Karpas-422 (cell line): ENCODE data around the gene CAPN7. TPM values are rescaled to one million over a fixed set of nuclear protein-coding genes. Genes with fewer than 3 reads are reported as not detected.

Source experiments
- DNase-seq: peaks from one replicate; pipeline ENCODE4 v3.0.0-alpha.2; 2015
- H2AFZ ChIP-seq: fragments of 200-600 bp; sonication (generic); 2 replicates; pipeline ENCODE4 v1.6.1; 2014; ENCODE audit warnings: antibody characterized with exemption, low read length, mixed read lengths
- H3K27ac ChIP-seq: fragments of 200-600 bp; sonication (generic); 2 replicates; pipeline ENCODE4 v1.5.1; 2014; ENCODE audit warnings: mild to moderate bottlenecking, low read length, moderate library complexity
- H3K27me3 ChIP-seq: fragments of 200-600 bp; sonication (generic); 2 replicates; pipeline ENCODE4 v1.6.1; 2014; ENCODE audit warnings: low read length, mixed read lengths
- H3K36me3 ChIP-seq: fragments of 200-600 bp; sonication (generic); 2 replicates; pipeline ENCODE4 v1.6.1; 2014; ENCODE audit warnings: low read length, mixed read lengths; ENCODE audit not compliant: insufficient read depth
- H3K4me1 ChIP-seq: fragments of 200-600 bp; sonication (generic); 2 replicates; pipeline ENCODE4 v1.6.1; 2014; ENCODE audit warnings: mild to moderate bottlenecking, low read length, mixed read lengths
- H3K4me2 ChIP-seq: fragments of 200-600 bp; sonication (generic); 2 replicates; pipeline ENCODE4 v1.6.1; 2014; ENCODE audit warnings: low read length, low read depth, mild to moderate bottlenecking; ENCODE audit not compliant: poor library complexity, severe bottlenecking
- H3K4me3 ChIP-seq: fragments of 200-600 bp; sonication (generic); 2 replicates; pipeline ENCODE4 v1.5.1; 2014; ENCODE audit warnings: mild to moderate bottlenecking, antibody characterized with exemption, low read length, mixed read lengths
- H3K79me2 ChIP-seq: fragments of 200-600 bp; sonication (generic); 2 replicates; pipeline ENCODE4 v1.6.1; 2014; ENCODE audit warnings: mild to moderate bottlenecking, low read length, mixed read lengths
- H3K9ac ChIP-seq: fragments of 200-600 bp; sonication (generic); 2 replicates; pipeline ENCODE4 v1.6.0; 2014; ENCODE audit warnings: low read length
- H3K9me2 ChIP-seq: fragments of 200-600 bp; sonication (generic), shearing (Covaris generic); replicated peaks from 2 replicates; pipeline ENCODE4 v1.6.0; 2014; ENCODE audit warnings: mild to moderate bottlenecking, low read length, moderate library complexity; ENCODE audit not compliant: insufficient read depth
- H3K9me3 ChIP-seq: fragments of 300-700, 200-600 bp; sonication (generic); 2 replicates; pipeline ENCODE4 v1.6.1; 2014; ENCODE audit warnings: low read length, mixed read lengths
- H4K20me1 ChIP-seq: fragments of 200-600 bp; sonication (generic); 2 replicates; pipeline ENCODE4 v1.6.1; 2014; ENCODE audit warnings: mild to moderate bottlenecking, antibody characterized with exemption, low read length, low read depth; ENCODE audit not compliant: insufficient read depth
- total RNA-seq: library from RNA; depleted of rRNA; stranded (reverse); fragments of >200 nt; shearing (Covaris generic); gene quantifications from 2 replicates; pipeline ENCODE4 v1.2.3, GENCODE V29; 2014; ENCODE audit warnings: low replicate concordance

The CAPN7 gene
- total RNA-seq, 1 experiment from 2014 or later = 36.5 TPM

DNA sequence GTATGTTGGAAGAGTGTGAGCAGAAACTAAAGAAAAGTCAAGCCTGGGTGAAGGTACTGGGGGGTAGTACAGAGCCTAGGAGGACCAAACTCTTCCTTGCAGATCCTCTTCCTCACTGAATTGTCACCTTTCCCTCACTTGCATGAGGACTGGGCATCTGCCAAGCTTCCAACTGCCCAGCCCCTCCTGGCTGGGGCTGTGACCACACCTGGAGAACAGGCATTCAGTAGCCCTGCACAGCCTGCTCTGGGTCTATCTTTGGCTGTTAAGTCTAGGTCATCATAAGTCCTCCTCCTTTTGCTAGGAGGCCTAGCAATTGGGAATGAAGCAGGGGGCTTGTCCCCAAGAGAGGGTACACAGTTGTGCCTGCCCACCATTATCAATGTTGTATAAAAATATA lies 55.2 kb downstream of the CAPN7 start:
- Histone ChIP-seq H2AFZ (no peak overlapping the region), H3K9me3 (no peaks in the 10 kb centered on the region), H3K79me2 (no peaks in the 10 kb centered on the region), H3K9me2 (no peaks in the 10 kb centered on the region), H3K27ac (no peak overlapping the region), H3K27me3 (no peaks in the 10 kb centered on the region), H3K4me1 (no peaks in the 10 kb centered on the region), H3K36me3 (peaks cover 3% of the 10 kb centered on the region), H4K20me1 (peaks cover 4% of the 10 kb centered on the region; the same call in 1 of the 2 replicates), H3K9ac (no peak overlapping the region), H3K4me3 (no peak overlapping the region), H3K4me2 (no peak overlapping the region)
- DNase-seq = no peak

DNA sequence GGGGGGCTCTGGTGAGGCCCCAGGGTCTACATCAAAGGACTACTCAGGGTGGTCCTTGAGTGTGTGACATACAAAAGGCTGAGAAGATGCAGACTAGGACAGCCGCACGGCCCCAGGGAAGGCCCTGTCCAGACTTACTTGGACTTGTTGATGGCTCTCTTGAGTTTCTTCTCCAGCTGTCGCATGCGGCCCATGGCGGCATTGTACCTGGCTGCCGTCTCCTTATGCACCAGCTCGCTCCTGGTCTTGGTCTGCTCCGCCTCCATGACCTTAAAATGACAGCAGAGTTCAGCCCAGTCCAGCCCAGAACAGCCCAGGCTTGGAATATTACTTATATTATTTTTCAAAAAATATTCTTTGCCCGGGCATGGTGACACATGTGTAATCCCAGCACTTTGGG lies 56.0 kb downstream of the CAPN7 start:
- no peak overlapping the region for H3K9ac ChIP-seq
- no peaks in the 10 kb centered on the region for H3K4me1 ChIP-seq
- H3K79me2 ChIP-seq = no peaks in the 10 kb centered on the region
- H3K9me3 ChIP-seq = no peaks in the 10 kb centered on the region
- H3K27ac ChIP-seq = no peak overlapping the region
- H3K4me3 ChIP-seq = no peak overlapping the region
- no peak overlapping the region for H3K4me2 ChIP-seq
- H2AFZ ChIP-seq = no peak overlapping the region
- DNase-seq = no peak
- no peaks in the 10 kb centered on the region for H3K36me3 ChIP-seq
- no peaks in the 10 kb centered on the region for H3K9me2 ChIP-seq
- no peaks in the 10 kb centered on the region for H3K27me3 ChIP-seq
- peaks cover 4% of the 10 kb centered on the region; the same call in 1 of the 2 replicates for H4K20me1 ChIP-seq

DNA sequence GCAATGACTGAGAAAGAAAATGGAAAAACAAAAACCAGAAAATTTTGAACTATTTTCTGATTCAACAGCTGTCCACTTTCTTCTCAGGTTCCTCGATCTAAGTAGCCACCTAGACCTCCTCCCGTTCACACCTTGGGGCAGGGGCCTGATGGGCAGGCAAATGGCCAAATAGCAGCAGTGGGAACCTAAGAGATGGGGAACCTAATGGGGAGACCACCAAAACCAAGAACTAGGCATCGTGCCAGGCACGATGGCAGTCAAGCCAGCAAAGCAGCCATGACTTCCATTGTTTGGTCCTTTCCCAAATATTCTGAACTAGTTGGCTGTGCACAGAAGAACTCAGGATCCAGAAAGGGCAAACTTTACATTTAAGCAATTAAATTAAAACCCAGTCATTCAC lies 57.1 kb downstream of the CAPN7 start:
- no peak overlapping the region for H3K9ac ChIP-seq
- no peaks in the 10 kb centered on the region for H3K79me2 ChIP-seq
- H3K9me3 ChIP-seq = no peaks in the 10 kb centered on the region
- DNase-seq = no peak
- no peak overlapping the region for H2AFZ ChIP-seq
- H4K20me1 ChIP-seq = peaks cover 4% of the 10 kb centered on the region; the same call in 1 of the 2 replicates
- no peaks in the 10 kb centered on the region for H3K4me1 ChIP-seq
- H3K9me2 ChIP-seq = no peaks in the 10 kb centered on the region
- H3K27ac ChIP-seq = no peak overlapping the region
- H3K36me3 ChIP-seq = no peaks in the 10 kb centered on the region
- no peaks in the 10 kb centered on the region for H3K27me3 ChIP-seq
- no peak overlapping the region for H3K4me3 ChIP-seq
- no peak overlapping the region for H3K4me2 ChIP-seq

DNA sequence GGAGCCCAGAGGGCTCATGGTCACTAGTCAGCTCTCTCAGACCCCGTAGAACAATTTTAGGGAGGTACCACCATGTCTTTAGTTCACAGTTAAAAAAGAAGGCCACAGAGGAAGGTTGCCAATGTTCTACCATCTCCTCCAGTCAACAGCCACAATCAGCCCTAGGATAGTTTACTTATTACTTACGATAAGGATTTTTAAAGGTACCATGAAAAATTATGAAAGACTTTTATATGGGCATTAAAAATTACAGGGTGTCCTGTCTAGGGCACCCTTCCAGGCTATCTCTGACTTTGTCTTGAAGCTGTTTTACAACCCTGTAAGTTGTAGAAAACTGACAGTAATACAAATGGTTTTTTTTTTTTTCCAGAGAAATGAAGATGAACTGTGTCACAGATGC lies 57.9 kb downstream of the CAPN7 start:
- H3K79me2 ChIP-seq = no peaks in the 10 kb centered on the region
- H3K27ac ChIP-seq = no peak overlapping the region
- H3K9ac ChIP-seq = no peak overlapping the region
- H2AFZ ChIP-seq = no peak overlapping the region
- no peak for DNase-seq
- no peak overlapping the region for H3K4me2 ChIP-seq
- H4K20me1 ChIP-seq = peaks cover 4% of the 10 kb centered on the region; the same call in 1 of the 2 replicates
- no peaks in the 10 kb centered on the region for H3K9me3 ChIP-seq
- no peaks in the 10 kb centered on the region for H3K9me2 ChIP-seq
- H3K27me3 ChIP-seq = no peaks in the 10 kb centered on the region
- no peaks in the 10 kb centered on the region for H3K4me1 ChIP-seq
- no peak overlapping the region for H3K4me3 ChIP-seq
- no peaks in the 10 kb centered on the region for H3K36me3 ChIP-seq

DNA sequence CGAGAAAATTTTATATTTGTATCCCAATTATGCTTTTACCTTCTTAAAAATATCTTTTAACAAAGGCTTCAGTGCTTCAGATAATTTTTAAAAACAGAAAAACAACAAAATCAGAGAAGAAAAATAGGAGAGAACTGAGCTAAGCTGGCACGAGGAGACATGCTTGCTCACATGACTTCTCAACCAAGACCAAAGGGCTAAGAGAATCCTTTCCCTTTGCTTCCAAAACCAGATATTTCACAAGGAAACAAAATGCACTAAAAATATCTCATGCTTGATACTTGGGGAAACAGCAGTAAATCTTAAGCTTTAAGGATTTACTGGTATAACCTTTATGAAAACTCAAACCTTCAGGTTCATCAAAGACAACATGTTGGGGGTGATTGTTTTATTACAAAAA lies 58.4 kb downstream of the CAPN7 start:
- Histone ChIP-seq H3K4me1 (no peaks in the 10 kb centered on the region), H3K27me3 (no peaks in the 10 kb centered on the region), H3K9me3 (no peaks in the 10 kb centered on the region), H3K9ac (no peak overlapping the region), H4K20me1 (peaks cover 4% of the 10 kb centered on the region; the same call in 1 of the 2 replicates), H3K4me2 (no peak overlapping the region), H3K79me2 (no peaks in the 10 kb centered on the region), H3K9me2 (no peaks in the 10 kb centered on the region), H3K36me3 (no peaks in the 10 kb centered on the region), H3K27ac (no peak overlapping the region), H3K4me3 (no peak overlapping the region), H2AFZ (no peak overlapping the region)
- no peak for DNase-seq

DNA sequence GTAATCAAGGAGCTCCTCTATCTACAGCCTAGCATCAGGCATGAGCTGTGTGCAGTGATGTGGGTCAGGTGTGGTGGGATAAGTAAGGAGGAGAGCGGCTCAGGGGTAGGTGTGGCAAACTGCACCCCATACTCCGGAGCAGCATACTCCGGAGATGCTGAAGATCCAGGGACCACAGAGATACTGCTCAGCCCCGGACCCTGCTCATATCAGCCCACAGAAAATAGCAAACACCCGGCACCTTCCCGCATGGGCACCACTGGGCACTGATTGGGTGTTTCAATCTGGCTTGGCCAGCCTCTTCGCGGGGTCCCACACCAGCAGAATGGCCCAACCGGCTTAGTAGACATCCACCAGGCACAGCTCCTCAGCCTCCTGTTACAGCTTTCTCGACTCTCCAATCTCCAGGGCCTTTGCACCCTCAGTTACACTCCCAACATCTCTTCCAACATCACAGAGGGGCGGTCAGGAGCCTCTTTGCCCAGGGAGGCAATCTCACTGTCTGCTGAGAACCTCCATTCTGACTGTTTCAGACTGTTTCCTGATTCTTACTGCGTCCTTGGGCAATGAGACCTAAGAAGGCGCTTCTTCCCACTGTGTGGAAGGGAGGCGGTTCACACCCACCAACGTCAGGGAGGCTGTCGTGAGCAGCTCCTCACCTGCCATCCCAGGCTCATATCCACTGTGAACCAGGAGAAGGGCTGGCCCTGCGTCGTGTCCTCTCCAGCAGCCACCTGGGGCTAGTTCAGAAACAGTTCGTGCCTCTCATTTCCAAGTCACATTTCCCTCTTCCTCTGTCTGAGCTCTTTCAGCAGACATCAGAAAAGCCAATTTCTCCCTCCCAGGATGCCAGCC lies 59.8 kb downstream of the CAPN7 start:
- Histone ChIP-seq H3K27ac (no peak overlapping the region), H3K9me3 (no peaks in the 10 kb centered on the region), H3K4me3 (no peak overlapping the region), H3K36me3 (no peaks in the 10 kb centered on the region), H4K20me1 (peaks cover 4% of the 10 kb centered on the region; the same call in 1 of the 2 replicates), H2AFZ (no peak overlapping the region), H3K9ac (no peak overlapping the region), H3K79me2 (no peaks in the 10 kb centered on the region), H3K27me3 (no peaks in the 10 kb centered on the region), H3K4me2 (no peak overlapping the region), H3K4me1 (no peaks in the 10 kb centered on the region), H3K9me2 (no peaks in the 10 kb centered on the region)
- DNase-seq = no peak

DNA sequence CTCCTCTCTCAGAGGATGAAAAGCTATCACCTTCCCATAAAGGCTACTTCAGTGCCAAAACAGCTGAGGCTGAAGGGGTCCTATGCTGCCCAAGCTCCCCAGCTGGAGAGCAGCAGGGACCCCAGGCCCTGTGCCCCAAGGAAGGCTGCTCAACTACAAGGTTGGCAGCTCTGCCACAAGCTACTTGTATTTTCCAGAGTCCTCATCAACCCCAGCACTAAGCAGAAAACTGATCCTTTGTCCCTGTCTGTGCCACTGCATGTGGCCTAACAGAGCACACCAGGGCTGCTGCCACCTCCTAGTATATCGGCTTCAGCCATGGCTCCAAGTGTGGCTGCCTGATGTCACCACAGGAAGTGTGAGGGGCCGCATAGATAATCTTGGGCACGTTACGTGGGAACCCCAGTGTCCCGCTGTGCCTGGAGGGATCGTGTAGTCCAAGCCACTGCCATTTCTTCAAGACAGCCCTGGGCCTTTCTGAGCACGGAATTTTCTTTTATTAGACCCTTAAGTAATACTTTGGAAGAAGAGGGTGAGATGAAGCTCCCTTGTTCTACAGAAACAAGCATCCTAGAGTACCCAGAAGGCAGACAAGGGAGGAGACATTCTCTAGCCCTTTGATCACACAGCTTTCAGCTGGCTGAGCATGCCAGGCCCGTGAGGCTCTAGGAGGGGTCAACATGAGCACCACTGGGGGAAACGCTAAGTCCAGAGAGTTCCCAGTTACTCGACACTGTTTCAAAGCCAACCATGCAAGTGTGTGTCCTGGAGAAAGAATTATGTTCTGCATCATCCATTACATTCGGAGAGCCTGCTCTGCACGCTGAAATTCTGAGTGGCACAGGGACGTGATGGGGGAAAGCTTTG lies 60.7 kb downstream of the CAPN7 start:
- Histone ChIP-seq H3K4me2 (no peak overlapping the region), H3K9me3 (no peaks in the 10 kb centered on the region)

DNA sequence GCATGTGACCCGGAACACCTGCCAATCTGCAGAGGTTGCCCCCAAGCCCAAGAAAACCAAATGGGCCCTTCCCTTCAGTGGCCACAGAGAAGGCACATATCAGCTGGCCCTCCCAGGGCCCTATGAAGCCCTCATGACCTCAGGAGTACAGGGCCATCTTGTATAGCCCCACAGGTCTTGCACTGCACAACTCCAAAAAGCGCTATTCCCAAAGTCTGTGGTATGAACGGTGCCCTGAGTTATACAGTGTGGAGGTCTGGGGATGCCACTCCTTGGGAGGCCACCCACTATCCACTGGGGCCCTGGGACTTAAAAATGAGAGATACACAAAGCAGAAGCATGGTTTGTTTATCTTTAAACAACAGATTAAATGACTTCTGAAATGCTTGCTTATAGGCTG lies 61.5 kb downstream of the CAPN7 start:
- no peak overlapping the region for H3K9ac ChIP-seq
- H4K20me1 ChIP-seq = peaks cover 4% of the 10 kb centered on the region; the same call in 1 of the 2 replicates
- no peaks in the 10 kb centered on the region for H3K4me1 ChIP-seq
- H3K79me2 ChIP-seq = no peaks in the 10 kb centered on the region
- H3K27ac ChIP-seq = no peak overlapping the region
- no peak overlapping the region for H3K4me3 ChIP-seq
- no peaks in the 10 kb centered on the region for H3K36me3 ChIP-seq
- no peaks in the 10 kb centered on the region for H3K27me3 ChIP-seq
- DNase-seq = no peak
- H3K9me3 ChIP-seq = no peaks in the 10 kb centered on the region
- H3K4me2 ChIP-seq = no peak overlapping the region
- no peak overlapping the region for H2AFZ ChIP-seq
- no peaks in the 10 kb centered on the region for H3K9me2 ChIP-seq

More for the DNA sequence above, 60.7 kb downstream of the CAPN7 start:
- Histone ChIP-seq H3K9me2 (no peaks in the 10 kb centered on the region), H3K79me2 (no peaks in the 10 kb centered on the region), H4K20me1 (peaks cover 4% of the 10 kb centered on the region; the same call in 1 of the 2 replicates), H3K27me3 (no peaks in the 10 kb centered on the region), H3K4me3 (no peak overlapping the region), H3K9ac (no peak overlapping the region), H3K36me3 (no peaks in the 10 kb centered on the region), H3K4me1 (no peaks in the 10 kb centered on the region), H2AFZ (no peak overlapping the region), H3K27ac (no peak overlapping the region)
- DNase-seq = no peak
